SK-N-SH (cell line): Measurements from ENCODE around the gene WDR7. TPM values are rescaled to one million over a fixed set of nuclear protein-coding genes. Genes with fewer than 3 reads are reported as not detected.

ENCODE experiments used
- CTCF ChIA-PET: fragments of 300-600, 350-600 bp; formaldehyde crosslinking; extraction: SDS; loops from one replicate; lab custom pipeline; 2021; lab: Yijun Ruan, JAX
- POLR2A ChIA-PET: fragments of 350-600 bp; sonication (Branson Sonifier 250); formaldehyde crosslinking; extraction: SDS; loops from one replicate; lab custom pipeline; 2020; ENCODE audit warnings: antibody characterized with exemption, inconsistent platforms; lab: Yijun Ruan, JAX
- DNase-seq: peaks from one replicate; pipeline ENCODE4 v3.0.0; 2012
- H2AFZ ChIP-seq: fragments of 200-600 bp; sonication (generic); 2 replicates; pipeline ENCODE4 v1.8.1; 2016; ENCODE audit warnings: antibody characterized with exemption, mild to moderate bottlenecking, low read depth
- H3F3A ChIP-seq: fragments of 200-600 bp; sonication (generic); replicated peaks from 2 replicates; pipeline ENCODE3; 2016; ENCODE audit warnings: antibody characterized with exemption, mild to moderate bottlenecking; ENCODE audit not compliant: insufficient read depth
- H3K27ac ChIP-seq, 2 experiments: fragments of 200-500 bp in 1 of 2; fragments of 200-600 bp in 1 of 2; sonication (Bioruptor generic) in 1 of 2; sonication (generic), shearing (Covaris generic) in 1 of 2; 2 replicates each; pipeline versions ENCODE4 v1.5.1 to v1.6.1; 2014 to 2016; ENCODE audit warnings: low read depth in 2 of 2, inconsistent platforms in 1 of 2, low read length in 1 of 2, mild to moderate bottlenecking in 1 of 2, mixed read lengths in 1 of 2
- H3K27me3 ChIP-seq: fragments of 200-600 bp; sonication (generic), shearing (Covaris generic); 2 replicates; pipeline ENCODE4 v1.6.1; 2016; ENCODE audit warnings: mixed run types; ENCODE audit not compliant: insufficient read depth
- H3K36me3 ChIP-seq, 2 experiments: fragments of 200-500 bp in 1 of 2; fragments of 200-600 bp in 1 of 2; sonication (Bioruptor generic) in 1 of 2; sonication (generic) in 1 of 2; replicated peaks in 1 of 2; 2 replicates each; pipeline versions ENCODE3 to v1.5.1; 2014 to 2016; ENCODE audit warnings: low read length in 1 of 2, mild to moderate bottlenecking in 1 of 2; ENCODE audit not compliant: insufficient read depth in 2 of 2, control insufficient read depth in 1 of 2
- H3K4me1 ChIP-seq, 2 experiments: fragments of 200-500 bp in 1 of 2; fragments of 200-600 bp in 1 of 2; sonication (Bioruptor generic) in 1 of 2; sonication (generic), shearing (Covaris generic) in 1 of 2; 2 replicates each; pipeline versions ENCODE4 v1.5.1 to v1.6.1; 2014 to 2016; ENCODE audit warnings: low read depth in 1 of 2, low read length in 1 of 2, mixed run types in 1 of 2; ENCODE audit not compliant: insufficient read depth in 2 of 2, control insufficient read depth in 1 of 2
- H3K4me2 ChIP-seq: fragments of 200-600 bp; sonication (generic), shearing (Covaris generic); 2 replicates; pipeline ENCODE4 v1.6.1; 2017; ENCODE audit warnings: mixed run types
- H3K4me3 ChIP-seq, 2 experiments: fragments of 200-500 bp in 1 of 2; fragments of 200-600 bp in 1 of 2; sonication (Bioruptor generic) in 1 of 2; sonication (generic), shearing (Covaris generic) in 1 of 2; 2 replicates each; pipeline versions ENCODE4 v1.5.1 to v1.8.1; 2014 to 2016; ENCODE audit warnings: low read depth in 2 of 2, inconsistent platforms in 1 of 2, low read length in 1 of 2, mild to moderate bottlenecking in 1 of 2, mixed read lengths in 1 of 2, moderate library complexity in 1 of 2
- H3K79me2 ChIP-seq: fragments of 200-600 bp; sonication (generic); 2 replicates; pipeline ENCODE4 v1.8.1; 2017; ENCODE audit warnings: mild to moderate bottlenecking; ENCODE audit not compliant: insufficient read depth
- H3K9ac ChIP-seq: fragments of 200-600 bp; sonication (generic); 2 replicates; pipeline ENCODE4 v1.6.1; 2017; ENCODE audit warnings: mixed run types
- H3K9me2 ChIP-seq: fragments of 200-600 bp; sonication (generic); 2 replicates; pipeline ENCODE4 v1.6.1; 2017; ENCODE audit warnings: mixed run types
- H3K9me3 ChIP-seq: fragments of 200-600 bp; sonication (generic); 2 replicates; pipeline ENCODE4 v1.6.1; 2017; ENCODE audit warnings: mixed run types, mild to moderate bottlenecking, moderate library complexity
- H4K20me1 ChIP-seq: fragments of 200-600 bp; sonication (generic); 2 replicates; pipeline ENCODE4 v1.6.1; 2017; ENCODE audit warnings: mild to moderate bottlenecking, mixed run types; ENCODE audit not compliant: insufficient read depth
- CTCF ChIP-seq: fragments of 200-600 bp; sonication (generic); IDR thresholded peaks from 2 replicates; pipeline ENCODE4 v1.6.1; 2017; ENCODE audit warnings: antibody characterized with exemption, mild to moderate bottlenecking, moderate library complexity
- ELF1 ChIP-seq: IDR thresholded peaks from 2 replicates; pipeline ENCODE4 v1.4.0; 2012
- EP300 ChIP-seq, 2 experiments: IDR thresholded peaks; 2 replicates each; pipeline versions ENCODE4 v1.4.0 to v1.6.1; 2012; ENCODE audit warnings: borderline replicate concordance in 1 of 2, low read depth in 1 of 2, low read length in 1 of 2
- FOXJ3 ChIP-seq: sonication (generic); formaldehyde crosslinking; IDR thresholded peaks from 2 replicates; pipeline ENCODE4 v1.5.1; 2020; ENCODE audit warnings: mild to moderate bottlenecking, missing genetic modification reagents
- FOXM1 ChIP-seq: IDR thresholded peaks from 2 replicates; pipeline ENCODE4 v1.4.0; 2012; ENCODE audit warnings: low read depth, mild to moderate bottlenecking
- GATA2 ChIP-seq: sonication (generic); formaldehyde crosslinking; IDR thresholded peaks from 2 replicates; pipeline ENCODE4 v1.5.0; 2020; ENCODE audit warnings: mild to moderate bottlenecking, missing genetic modification reagents
- MXI1 ChIP-seq: IDR thresholded peaks from 2 replicates; pipeline ENCODE4 v1.6.1; 2012; ENCODE audit warnings: mild to moderate bottlenecking, low read depth, low read length, improper control_type of control experiment
- NRF1 ChIP-seq: IDR thresholded peaks from 2 replicates; pipeline ENCODE4 v1.6.1; 2012; ENCODE audit warnings: low read depth, mild to moderate bottlenecking, low read length
- POLR2AphosphoS5 ChIP-seq: IDR thresholded peaks from 2 replicates; pipeline ENCODE4 v1.6.1; 2012; ENCODE audit warnings: low read depth, low read length
- RAD21 ChIP-seq: IDR thresholded peaks from 2 replicates; pipeline ENCODE4 v1.6.1; 2012; ENCODE audit warnings: mild to moderate bottlenecking, low read length
- RFX5 ChIP-seq: IDR thresholded peaks from 2 replicates; pipeline ENCODE4 v1.6.1; 2012; ENCODE audit warnings: mild to moderate bottlenecking, improper control_type of control experiment, low read length
- SMC3 ChIP-seq: IDR thresholded peaks from 2 replicates; pipeline ENCODE4 v1.6.1; 2012; ENCODE audit warnings: low read depth, low read length, improper control_type of control experiment
- TEAD4 ChIP-seq: IDR thresholded peaks from 2 replicates; pipeline ENCODE4 v1.4.0; 2012; ENCODE audit warnings: mild to moderate bottlenecking, borderline replicate concordance; ENCODE audit not compliant: insufficient read depth
- USF2 ChIP-seq: fragments of 150-350 bp; IDR thresholded peaks from 2 replicates; pipeline ENCODE4 v1.6.1; 2017; ENCODE audit warnings: antibody characterized with exemption, low read length, low read depth, borderline replicate concordance
- YY1 ChIP-seq: IDR thresholded peaks from 2 replicates; pipeline ENCODE4 v1.4.0; 2012; ENCODE audit warnings: low read depth, mild to moderate bottlenecking
- WGBS: methylation state at CpG from one replicate; pipeline ENCODE4 v1.1.6; 2017; ENCODE audit warnings: low lambda C conversion rate; 5-methylcytosine and 5-hydroxymethylcytosine counted together
- polyA plus RNA-seq, 3 experiments: library from polyadenylated mRNA; depleted of rRNA; stranded (reverse); fragments of >200 nt; gene quantifications; 2 replicates each; pipeline ENCODE4 v1.2.3, GENCODE V29; 2012
- TF ChIP-seq, protein P1 (sequence below): IDR thresholded peaks from 2 replicates; pipeline ENCODE4 v1.4.0; 2012; ENCODE audit warnings: low read depth, borderline replicate concordance
- TF ChIP-seq, protein P2 (sequence below): IDR thresholded peaks from 2 replicates; pipeline ENCODE4 v1.4.0; 2012; ENCODE audit warnings: low read depth, borderline replicate concordance
- TF ChIP-seq, protein P3 (sequence below): IDR thresholded peaks from 2 replicates; pipeline ENCODE4; 2012

WDR7 gene
- polyA plus RNA-seq, 1 of the 3 experiments (the other 2 are of a cell fraction) = 4.1 TPM

DNA sequence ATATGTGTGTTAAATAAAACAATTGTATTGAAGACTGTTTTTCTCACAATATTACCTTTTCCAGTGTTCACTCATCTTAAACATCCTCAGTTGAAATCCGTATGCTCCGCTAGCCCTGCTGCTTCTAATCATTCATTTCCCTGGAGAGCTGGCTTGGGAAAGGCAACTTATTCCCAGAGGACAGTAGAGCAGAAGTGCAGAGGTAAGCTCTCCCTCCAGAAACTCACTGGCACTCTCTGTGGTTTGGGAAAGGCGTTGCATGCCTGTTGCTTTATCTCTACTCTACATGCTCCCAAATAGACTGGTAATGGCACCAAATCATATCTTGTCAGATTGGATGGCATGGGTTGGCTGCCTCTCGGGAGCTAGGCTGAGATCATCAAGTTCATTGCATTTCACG is 378.6 kb downstream of the WDR7 start:
- 91% methylated on average over 5 of the region's 5 CpGs for WGBS
- no peaks in the 10 kb centered on the region for H3K27me3 ChIP-seq
- DNase-seq = no peak
- ChIA-PET POLR2A (no interaction called here), CTCF (no interaction called here)
- no peaks in the 10 kb centered on the region for H3K79me2 ChIP-seq
- H3F3A ChIP-seq = no peaks in the 10 kb centered on the region
- peaks cover 5 to 9% of the 10 kb centered on the region in 2 experiments; a peak in 3 of 4 replicates for H3K4me1 ChIP-seq
- H3K4me2 ChIP-seq = no peak overlapping the region
- no peaks in the 10 kb centered on the region for H4K20me1 ChIP-seq
- no peak overlapping the region for H3K27ac ChIP-seq
- no peaks in the 10 kb centered on the region for H3K9me3 ChIP-seq
- no peaks in the 10 kb centered on the region for H3K9me2 ChIP-seq
- H3K36me3 ChIP-seq = no peaks in the 10 kb centered on the region
- TF ChIP-seq SMC3 = peak; percentile 25; the same call in 1 of the 2 replicates
- TF ChIP-seq CTCF = no peak
- TF ChIP-seq, protein P1, sequence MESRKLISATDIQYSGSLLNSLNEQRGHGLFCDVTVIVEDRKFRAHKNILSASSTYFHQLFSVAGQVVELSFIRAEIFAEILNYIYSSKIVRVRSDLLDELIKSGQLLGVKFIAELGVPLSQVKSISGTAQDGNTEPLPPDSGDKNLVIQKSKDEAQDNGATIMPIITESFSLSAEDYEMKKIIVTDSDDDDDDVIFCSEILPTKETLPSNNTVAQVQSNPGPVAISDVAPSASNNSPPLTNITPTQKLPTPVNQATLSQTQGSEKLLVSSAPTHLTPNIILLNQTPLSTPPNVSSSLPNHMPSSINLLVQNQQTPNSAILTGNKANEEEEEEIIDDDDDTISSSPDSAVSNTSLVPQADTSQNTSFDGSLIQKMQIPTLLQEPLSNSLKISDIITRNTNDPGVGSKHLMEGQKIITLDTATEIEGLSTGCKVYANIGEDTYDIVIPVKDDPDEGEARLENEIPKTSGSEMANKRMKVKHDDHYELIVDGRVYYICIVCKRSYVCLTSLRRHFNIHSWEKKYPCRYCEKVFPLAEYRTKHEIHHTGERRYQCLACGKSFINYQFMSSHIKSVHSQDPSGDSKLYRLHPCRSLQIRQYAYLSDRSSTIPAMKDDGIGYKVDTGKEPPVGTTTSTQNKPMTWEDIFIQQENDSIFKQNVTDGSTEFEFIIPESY = no peak
- TF ChIP-seq RAD21 = peak; percentile 33; the same call in 1 of the 2 replicates
- H3K4me3 ChIP-seq = no peak overlapping the region
- no peak overlapping the region for H3K9ac ChIP-seq
- no peak overlapping the region for H2AFZ ChIP-seq

- Histone ChIP-seq H3K4me3 (no peak overlapping the region), H3K27ac (no peak overlapping the region), H3K79me2 (no peaks in the 10 kb centered on the region), H3K4me1 (peaks cover 7 to 10% of the 10 kb centered on the region in 2 experiments; a peak in 3 of 4 replicates), H3K9me3 (no peaks in the 10 kb centered on the region), H4K20me1 (no peaks in the 10 kb centered on the region), H3K27me3 (no peaks in the 10 kb centered on the region), H3K36me3 (no peaks in the 10 kb centered on the region), H3K4me2 (no peak overlapping the region), H2AFZ (no peak overlapping the region), H3K9me2 (no peaks in the 10 kb centered on the region), H3K9ac (no peak overlapping the region), H3F3A (no peaks in the 10 kb centered on the region)
- ChIA-PET CTCF (no interaction called here), POLR2A (no interaction called here)
- DNase-seq = no peak
- WGBS = 97% methylated on average over 5 of the region's 5 CpGs
- TF ChIP-seq, protein P2, sequence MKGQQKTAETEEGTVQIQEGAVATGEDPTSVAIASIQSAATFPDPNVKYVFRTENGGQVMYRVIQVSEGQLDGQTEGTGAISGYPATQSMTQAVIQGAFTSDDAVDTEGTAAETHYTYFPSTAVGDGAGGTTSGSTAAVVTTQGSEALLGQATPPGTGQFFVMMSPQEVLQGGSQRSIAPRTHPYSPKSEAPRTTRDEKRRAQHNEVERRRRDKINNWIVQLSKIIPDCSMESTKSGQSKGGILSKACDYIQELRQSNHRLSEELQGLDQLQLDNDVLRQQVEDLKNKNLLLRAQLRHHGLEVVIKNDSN = no peak
- TF ChIP-seq, protein P3, sequence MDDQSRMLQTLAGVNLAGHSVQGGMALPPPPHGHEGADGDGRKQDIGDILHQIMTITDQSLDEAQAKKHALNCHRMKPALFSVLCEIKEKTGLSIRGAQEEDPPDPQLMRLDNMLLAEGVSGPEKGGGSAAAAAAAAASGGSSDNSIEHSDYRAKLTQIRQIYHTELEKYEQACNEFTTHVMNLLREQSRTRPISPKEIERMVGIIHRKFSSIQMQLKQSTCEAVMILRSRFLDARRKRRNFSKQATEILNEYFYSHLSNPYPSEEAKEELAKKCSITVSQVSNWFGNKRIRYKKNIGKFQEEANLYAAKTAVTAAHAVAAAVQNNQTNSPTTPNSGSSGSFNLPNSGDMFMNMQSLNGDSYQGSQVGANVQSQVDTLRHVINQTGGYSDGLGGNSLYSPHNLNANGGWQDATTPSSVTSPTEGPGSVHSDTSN = no peak
- no peak for TF ChIP-seq RAD21
- TF ChIP-seq YY1 = no peak
- no peak for TF ChIP-seq FOXM1
- no peak for TF ChIP-seq MXI1
- no peak for TF ChIP-seq FOXJ3 (CRISPR knock-in tag)
- no peak for TF ChIP-seq NRF1
- TF ChIP-seq GATA2 = no peak
- TF ChIP-seq, protein P1 = no peak
- TF ChIP-seq TEAD4 = no peak
- no peak for TF ChIP-seq USF2
- no peak for TF ChIP-seq EP300 (IDR thresholded peaks at IDR 0.05; ENCODE audit: borderline replicate concordance in 1 of 2, low read depth in 1 of 2, low read length in 1 of 2)
- TF ChIP-seq POLR2AphosphoS5 = no peak
- TF ChIP-seq RFX5 = no peak
- TF ChIP-seq ELF1 = no peak
- TF ChIP-seq SMC3 = no peak
Observed at GRCh38 chr18:57030417-57030816, 379.3 kb downstream of the WDR7 start.
